Smooth muscle cell (in vitro differentiated cells): ENCODE results near the gene TET3. TPM values are rescaled to one million over a fixed set of nuclear protein-coding genes. Genes with fewer than 3 reads are reported as not detected.

Experiments
- DNase-seq: peaks from one replicate; lab custom pipeline; 2025; ENCODE audit not compliant: unreplicated experiment; lab: John Stamatoyannopoulos, UW
- H2AFZ ChIP-seq: fragments of 200-600 bp; sonication (generic); 2 replicates; pipeline ENCODE4 v1.6.0; 2016; ENCODE audit warnings: antibody characterized with exemption, low read depth, mild to moderate bottlenecking
- H3F3A ChIP-seq: fragments of 200-600 bp; sonication (generic); 2 replicates; pipeline ENCODE4 v1.6.0; 2017; ENCODE audit warnings: antibody characterized with exemption, low read depth
- H3K27ac ChIP-seq: fragments of 200-600 bp; sonication (generic); 2 replicates; pipeline ENCODE4 v1.5.1; 2016; ENCODE audit warnings: low read depth, mild to moderate bottlenecking
- H3K27me3 ChIP-seq: fragments of 200-600 bp; sonication (generic); 2 replicates; pipeline ENCODE4 v1.6.1; 2016; ENCODE audit warnings: low read depth, mild to moderate bottlenecking
- H3K36me3 ChIP-seq: fragments of 200-600 bp; sonication (generic); 2 replicates; pipeline ENCODE4 v1.5.1; 2016; ENCODE audit warnings: low read depth
- H3K4me1 ChIP-seq: fragments of 200-600 bp; sonication (generic); 2 replicates; pipeline ENCODE4 v1.5.1; 2016; ENCODE audit warnings: low read depth
- H3K4me2 ChIP-seq: fragments of 200-600 bp; sonication (generic); 2 replicates; pipeline ENCODE4 v1.6.0; 2016; ENCODE audit warnings: mild to moderate bottlenecking
- H3K4me3 ChIP-seq: fragments of 200-600 bp; sonication (generic); 2 replicates; pipeline ENCODE4 v1.5.1; 2016; ENCODE audit warnings: mild to moderate bottlenecking
- H3K79me2 ChIP-seq: fragments of 200-600 bp; sonication (generic); 2 replicates; pipeline ENCODE4 v1.6.0; 2016; ENCODE audit warnings: low read depth, mild to moderate bottlenecking
- H3K9ac ChIP-seq: fragments of 200-600 bp; sonication (generic); 2 replicates; pipeline ENCODE4 v1.6.0; 2016; ENCODE audit warnings: low read depth
- H3K9me3 ChIP-seq: fragments of 200-600 bp; sonication (generic); replicated peaks from 2 replicates; pipeline ENCODE4 v1.5.1; 2016; ENCODE audit warnings: low read depth
- H4K20me1 ChIP-seq: fragments of 200-600 bp; sonication (generic); 2 replicates; pipeline ENCODE4 v1.6.0; 2016; ENCODE audit warnings: low read depth
- CTCF ChIP-seq: fragments of 200-600 bp; sonication (generic); IDR thresholded peaks from 2 replicates; pipeline ENCODE4 v1.5.1; 2017; ENCODE audit warnings: borderline replicate concordance, mild to moderate bottlenecking, antibody characterized with exemption; ENCODE audit not compliant: insufficient read depth, poor library complexity, severe bottlenecking
- WGBS: methylation state at CpG from one replicate; pipeline ENCODE4 v1.1.7; 2016; ENCODE audit warnings: low lambda C conversion rate; 5-methylcytosine and 5-hydroxymethylcytosine counted together
- polyA plus RNA-seq: library from polyadenylated mRNA; unstranded; fragments of >200 nt; fragmentation: Nextera tagmentation; extraction: Ambion mirVana; gene quantifications from 2 replicates; pipeline ENCODE4 v1.2.1, GENCODE V29; 2016
- total RNA-seq: library from RNA; depleted of rRNA; stranded (reverse); fragments of >200 nt; gene quantifications from 2 replicates; pipeline ENCODE4 v1.2.3, GENCODE V29; 2014

TET3 gene
- total and polyA plus RNA-seq, 2 experiments from 2014 or later: 3.2 to 12.7 TPM

- Histone ChIP-seq H3K27ac (no peak overlapping the region), H3K4me3 (no peak overlapping the region), H3K4me1 (peaks cover 21% of the 10 kb centered on the region), H3K27me3 (no peaks in the 10 kb centered on the region), H2AFZ (no peak overlapping the region), H3K9me3 (no peaks in the 10 kb centered on the region), H3F3A (no peaks in the 10 kb centered on the region), H3K9ac (no peak overlapping the region), H3K36me3 (no peaks in the 10 kb centered on the region), H3K79me2 (peaks cover 52% of the 10 kb centered on the region), H4K20me1 (peaks cover 47% of the 10 kb centered on the region), H3K4me2 (no peak overlapping the region)
- 98% methylated on average over 2 of the region's 2 CpGs for WGBS
- TF ChIP-seq CTCF: no peak
- DNase-seq: no peak
These were observed 5.3 kb downstream of the TET3 start for GRCh38 chr2:73989972-73990371.

GRCh38 chr2:73990531-73990930, 5.8 kb downstream of the TET3 start:
- TF ChIP-seq CTCF: no peak
- Histone ChIP-seq H3K36me3 (no peaks in the 10 kb centered on the region), H2AFZ (no peak overlapping the region), H3K9ac (no peak overlapping the region), H4K20me1 (peaks cover 47% of the 10 kb centered on the region), H3K27me3 (no peaks in the 10 kb centered on the region), H3K79me2 (peaks cover 52% of the 10 kb centered on the region), H3K9me3 (no peaks in the 10 kb centered on the region), H3K4me3 (no peak overlapping the region), H3K4me1 (peaks cover 20% of the 10 kb centered on the region), H3K4me2 (no peak overlapping the region), H3F3A (no peaks in the 10 kb centered on the region), H3K27ac (no peak overlapping the region)
- DNase-seq: no peak
- WGBS: 96% methylated on average over 1 of the region's 1 CpG

GRCh38 chr2:73992036-73992435, 7.3 kb downstream of the TET3 start:
- peaks cover 54% of the 10 kb centered on the region for H3K79me2 ChIP-seq

More at GRCh38 chr2:73992036-73992435, 7.3 kb downstream of the TET3 start:
- no peak overlapping the region for H3K4me2 ChIP-seq
- peaks cover 11% of the 10 kb centered on the region for H3K4me1 ChIP-seq
- TF ChIP-seq CTCF: no peak
- H2AFZ ChIP-seq: no peak overlapping the region
- H3K27me3 ChIP-seq: no peaks in the 10 kb centered on the region
- no peak overlapping the region for H3K4me3 ChIP-seq
- no peaks in the 10 kb centered on the region for H3F3A ChIP-seq
- H3K9ac ChIP-seq: no peak overlapping the region
- no peaks in the 10 kb centered on the region for H3K36me3 ChIP-seq
- 98% methylated on average over 4 of the region's 4 CpGs for WGBS
- H4K20me1 ChIP-seq: peaks cover 53% of the 10 kb centered on the region
- no peak overlapping the region for H3K27ac ChIP-seq
- H3K9me3 ChIP-seq: no peaks in the 10 kb centered on the region
- no peak for DNase-seq
